Heart left ventricle (tissue), 16 donors: ENCODE results near the gene STIM1. TPM values are rescaled to one million over a fixed set of nuclear protein-coding genes. Genes with fewer than 3 reads are reported as not detected.
"Not testable (repeated sequence)": the region's sequence is repeated elsewhere in the genome, so short reads cannot be mapped to it uniquely, and the experiment has no call there.

Source experiments
- ATAC-seq, 4 donors: fragments of 200-7000 bp; cut with Tn5 transposase; one replicate each; pipeline ENCODE4 v1.9.1; 2020 to 2022; ENCODE audit warnings: moderate library complexity in 4 of 4, mild to moderate bottlenecking in 3 of 4, moderate number of reproducible peaks in 1 of 4
- DNase-seq, 5 donors: peaks; one replicate each; pipeline ENCODE4 v3.0.0-alpha.2; 2020
- H3K27ac ChIP-seq, 12 donors: fragments of 200-600 bp; sonication (generic) in 4 of 12; one replicate each; pipeline versions ENCODE4 v1.5.0 to v1.8.0; 2016 to 2022; ENCODE audit warnings: mild to moderate bottlenecking in 2 of 12
- H3K27me3 ChIP-seq, 9 donors: fragments of 200-600 bp; sonication (generic) in 2 of 9; one replicate each; pipeline versions ENCODE4 v1.5.1 to v1.8.0; 2016 to 2022; ENCODE audit warnings: mild to moderate bottlenecking in 3 of 9
- H3K36me3 ChIP-seq, 9 donors: fragments of 200-600 bp; sonication (generic) in 2 of 9; one replicate each; pipeline versions ENCODE4 v1.5.0 to v1.8.0; 2018 to 2022; ENCODE audit warnings: mild to moderate bottlenecking in 2 of 9
- H3K4me1 ChIP-seq, 12 donors: fragments of 200-600 bp; sonication (generic) in 4 of 12; one replicate each; pipeline versions ENCODE4 v1.5.0 to v1.8.0; 2016 to 2022; ENCODE audit warnings: mild to moderate bottlenecking in 3 of 12
- H3K4me3 ChIP-seq, 12 donors: fragments of 200-600 bp; sonication (generic) in 4 of 12; one replicate each; pipeline versions ENCODE4 v1.5.0 to v1.8.0; 2017 to 2022; ENCODE audit warnings: mild to moderate bottlenecking in 9 of 12, moderate library complexity in 4 of 12
- H3K9me3 ChIP-seq, 12 donors: fragments of 200-600 bp; sonication (generic) in 4 of 12; one replicate each; pipeline versions ENCODE4 v1.5.0 to v1.8.0; 2016 to 2022; ENCODE audit warnings: mild to moderate bottlenecking in 1 of 12
- CTCF ChIP-seq, 12 donors: fragments of 200-600 bp; sonication (generic) in 4 of 12; IDR thresholded peaks; one replicate each; pipeline versions ENCODE4 v1.5.0 to v1.8.0; 2018 to 2022; ENCODE audit warnings: antibody characterized with exemption in 12 of 12, mild to moderate bottlenecking in 5 of 12
- POLR2A ChIP-seq, 2 donors: fragments of 450-650 bp; IDR thresholded peaks; one replicate each; pipeline ENCODE4 v1.6.1; 2017; ENCODE audit warnings: antibody characterized with exemption in 2 of 2, mild to moderate bottlenecking in 2 of 2, moderate library complexity in 2 of 2
- WGBS, 4 donors: extraction: QIAGEN DNeasy Blood & Tissue Kit in 2 of 4; methylation state at CpG; one replicate each; pipeline versions ENCODE4 v1.1.5 to v1.1.7; 2013 to 2018; 5-methylcytosine and 5-hydroxymethylcytosine counted together
- intact Hi-C, 10 donors: fragments of 100-400 bp; cut with DNase I; formaldehyde crosslinking; loops; one replicate each; pipeline versions ENCODE4 v1.11.1 to v1.14.2; 2022
- polyA plus RNA-seq, 2 donors: library from polyadenylated mRNA; stranded (reverse); fragments of 200-250 nt; gene quantifications; one replicate each; pipeline ENCODE4 v1.2.3, GENCODE V29; 2013
- total RNA-seq, 9 donors: library from RNA; depleted of rRNA in 2 of 9; stranded (reverse); fragments of >200 nt in 2 of 9; fragmentation: NEBNext Ultra II Directional in 3 of 9; extraction: Animal tissue kit (Norgen Biotek cat#: 25700) in 3 of 9; gene quantifications; one replicate each; pipeline versions ENCODE4 v1.1.0 to v1.2.4, GENCODE V29; 2016 to 2023
- donor health status: ischemic (EF 13 %, LVEDD 7.1; RV severe dilation, severe dysfunction).
- donor health status: healthy with polysubstance abuse.
- donor health status: DM: no; HTN: yes; CAD: no.
- donor health status: DM: no; HTN: no; CAD: no.
- donor health status: ischemic (EF 25% LVEDD 6.9; RV normal size, moderate dysfunction).
- donor health status: ischemic (EF 25% LVEDD 5.7; RV mildly dilated, moderate dysfunction).
- donor health status: healthy.
- donor health status: DM: yes; HTN: yes; CAD: no.
- donor health status: ischemic (EF 35%, LVEDD 5.7; RV mildly dilated, moderate dysfunction).
- donor health status: nonischemic (EF 11% LVEDD 7.7; RV severe dilation, severe dysfunction).
- donor health status: DM: yes; HTN: yes; CAD: no.
- donor health status: PGD.
- donor health status: ischemic (EF 29% LVEDD 5.4; RV normal size, mild dysfunction).
- donor health status: nonischemic (EF 23%, LVEDD 6.1; RV moderate dilation, normal function).

STIM1 gene
- total and polyA plus RNA-seq, 11 donors = 13.2 to 42.9 (median 28.9) TPM

DNA sequence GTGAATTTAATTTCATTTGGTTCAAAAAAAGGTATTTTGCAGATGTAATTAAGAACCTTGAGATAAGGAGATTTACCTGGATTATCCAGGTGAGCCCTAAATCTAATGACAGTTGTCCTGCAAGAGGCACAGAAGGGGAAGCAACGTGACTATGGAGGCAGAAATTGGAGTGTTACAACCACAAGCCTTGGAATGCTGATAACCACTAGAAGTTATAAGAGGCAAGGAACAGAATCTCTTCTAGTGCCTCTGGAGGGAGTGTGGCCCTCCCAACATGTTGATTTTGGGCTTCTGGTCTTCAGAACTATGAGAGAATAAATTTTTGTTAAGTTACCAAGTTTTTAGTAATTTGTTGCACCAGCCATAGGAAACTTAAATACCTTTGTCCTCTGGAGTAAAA lies 271.9 kb downstream of the STIM1 start:
- H3K4me1 ChIP-seq = no peaks in the 10 kb centered on the region
- H3K27ac ChIP-seq = no peak overlapping the region
- no peaks in the 10 kb centered on the region for H3K9me3 ChIP-seq
- H3K27me3 ChIP-seq = no peaks in the 10 kb centered on the region
- WGBS, 4 donors = 69 to 89% (median 82%) methylated on average over 1 of the region's 1 CpG
- ATAC-seq (no peak), DNase-seq (no peak)
- H3K4me3 ChIP-seq = no peak overlapping the region
- TF ChIP-seq POLR2A (IDR thresholded peaks at IDR 0.05) (no peak), CTCF (IDR thresholded peaks at IDR 0.05) (no peak)
- intact Hi-C loops = no loop called here
- H3K36me3 ChIP-seq = peaks cover 0 to 100% (median 93%) of the 10 kb centered on the region in 9 donors

DNA sequence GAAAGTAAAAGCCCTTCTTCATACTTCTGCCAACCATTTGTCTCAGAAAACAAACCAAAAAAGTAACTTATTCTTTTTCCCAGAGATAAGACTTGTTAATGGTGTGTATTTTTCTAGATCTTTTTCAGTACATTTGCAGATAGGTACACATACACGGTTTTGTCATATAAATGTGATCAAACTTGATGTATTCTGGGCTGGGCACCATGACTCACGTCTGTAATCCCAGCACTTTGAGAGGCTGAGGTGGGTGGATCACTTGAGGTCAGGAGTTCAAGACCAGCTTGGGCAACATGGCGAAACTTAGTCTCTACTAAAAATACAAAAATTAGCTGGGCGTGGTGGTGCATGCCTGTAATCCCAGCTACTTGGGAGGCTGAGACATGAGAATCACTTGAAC lies 274.8 kb downstream of the STIM1 start:
- H3K4me3 ChIP-seq, ATAC-seq, H3K27ac ChIP-seq, H3K4me1 ChIP-seq, H3K9me3 ChIP-seq, H3K27me3 ChIP-seq, DNase-seq, intact Hi-C loops: not testable (repeated sequence)
- WGBS, 4 donors = 94 to 96% (median 94%) methylated on average over 4 of the region's 4 CpGs
- H3K36me3 ChIP-seq = peaks cover 0 to 100% (median 92%) of the 10 kb centered on the region in 9 donors

- peaks cover 5 to 87% (median 78%) of the 10 kb centered on the region in 9 donors for H3K36me3 ChIP-seq
- H3K27ac ChIP-seq = no peak overlapping the region
- H3K4me1 ChIP-seq = no peaks in the 10 kb centered on the region
- DNase-seq (no peak), ATAC-seq (no peak)
- no peaks in the 10 kb centered on the region for H3K27me3 ChIP-seq
- no peak overlapping the region for H3K4me3 ChIP-seq
- intact Hi-C loops = no loop called here
- TF ChIP-seq POLR2A (IDR thresholded peaks at IDR 0.05) (no peak), CTCF (IDR thresholded peaks at IDR 0.05) (no peak)
- peaks cover 0 to 17% (median 2%) of the 10 kb centered on the region in 12 donors for H3K9me3 ChIP-seq
Measured at GRCh38 chr11:4134806-4135205, 279.3 kb downstream of the STIM1 start.

- no peak for ATAC-seq
Measured at GRCh38 chr11:4138497-4138896, 283.0 kb downstream of the STIM1 start.

More at GRCh38 chr11:4138497-4138896, 283.0 kb downstream of the STIM1 start:
- H3K9me3 ChIP-seq = peaks cover 0 to 34% (median 8%) of the 10 kb centered on the region in 12 donors
- no peak overlapping the region for H3K27ac ChIP-seq
- TF ChIP-seq POLR2A (IDR thresholded peaks at IDR 0.05) (no peak), CTCF (IDR thresholded peaks at IDR 0.05) (no peak)
- peaks cover 5 to 75% (median 51%) of the 10 kb centered on the region in 9 donors for H3K36me3 ChIP-seq
- no peaks in the 10 kb centered on the region for H3K4me1 ChIP-seq
- intact Hi-C loops = no loop called here
- no peaks in the 10 kb centered on the region for H3K27me3 ChIP-seq
- no peak overlapping the region for H3K4me3 ChIP-seq
- 97 to 100% (median 98%) methylated on average over 1 of the region's 1 CpG for WGBS, 4 donors
- no peak for DNase-seq
